H9 (cell line): ENCODE data around the gene AHI1. TPM values are rescaled to one million over a fixed set of nuclear protein-coding genes. Genes with fewer than 3 reads are reported as not detected.

Source experiments
- DNase-seq: peaks from one replicate; pipeline ENCODE4 v3.0.0-alpha.2; 2017
- H2AFZ ChIP-seq: one replicate; pipeline ENCODE4 v1.6.1; 2013; ENCODE audit warnings: mild to moderate bottlenecking, low read length, control low read depth, moderate library complexity
- H2AK5ac ChIP-seq: 2 replicates; pipeline ENCODE4 v1.6.1; 2013; ENCODE audit warnings: low read length, control low read depth, mixed read lengths; ENCODE audit not compliant: insufficient read length
- H2BK120ac ChIP-seq: one replicate; pipeline ENCODE4 v1.6.1; 2013; ENCODE audit warnings: low read depth, mild to moderate bottlenecking, low read length, control low read depth, inconsistent platforms; ENCODE audit not compliant: poor library complexity, severe bottlenecking
- H2BK12ac ChIP-seq: 2 replicates; pipeline ENCODE4 v1.6.1; 2013; ENCODE audit warnings: low read length, control low read depth, mixed read lengths, low read depth; ENCODE audit not compliant: insufficient read length
- H2BK15ac ChIP-seq: 2 replicates; pipeline ENCODE4 v1.6.1; 2013; ENCODE audit warnings: low read depth, low read length, control low read depth
- H2BK20ac ChIP-seq: one replicate; pipeline ENCODE4 v1.6.1; 2013; ENCODE audit warnings: low read depth, mild to moderate bottlenecking, low read length, control low read depth, inconsistent platforms; ENCODE audit not compliant: poor library complexity, severe bottlenecking
- H2BK5ac ChIP-seq: 2 replicates; pipeline ENCODE4 v1.6.1; 2013; ENCODE audit warnings: low read length, control low read depth, mixed read lengths; ENCODE audit not compliant: insufficient read length
- H3K14ac ChIP-seq: 2 replicates; pipeline ENCODE4 v1.6.1; 2013; ENCODE audit warnings: low read length, control low read depth; ENCODE audit not compliant: insufficient read depth
- H3K18ac ChIP-seq: 2 replicates; pipeline ENCODE4 v1.6.1; 2013; ENCODE audit warnings: low read depth, mild to moderate bottlenecking, mixed read lengths, low read length, control low read depth; ENCODE audit not compliant: insufficient read length
- H3K23ac ChIP-seq: 2 replicates; pipeline ENCODE4 v1.6.1; 2013; ENCODE audit warnings: low read length, control low read depth, mixed read lengths, low read depth; ENCODE audit not compliant: insufficient read length
- H3K23me2 ChIP-seq: 2 replicates; pipeline ENCODE4 v1.6.1; 2013; ENCODE audit warnings: low read depth, mild to moderate bottlenecking, mixed read lengths, low read length, control low read depth; ENCODE audit not compliant: insufficient read length, poor library complexity, severe bottlenecking
- H3K27ac ChIP-seq: 2 replicates; pipeline ENCODE4 v1.5.1; 2013; ENCODE audit warnings: low read length, control low read depth, mixed read lengths, low read depth; ENCODE audit not compliant: insufficient read length
- H3K27me3 ChIP-seq: 2 replicates; pipeline ENCODE4 v1.6.1; 2013; ENCODE audit warnings: low read length, control low read depth, inconsistent platforms; ENCODE audit not compliant: insufficient read depth
- H3K4ac ChIP-seq: 2 replicates; pipeline ENCODE4 v1.6.1; 2013; ENCODE audit warnings: low read depth, mild to moderate bottlenecking, control low read depth, inconsistent platforms, low read length, moderate library complexity
- H3K4me1 ChIP-seq: 2 replicates; pipeline ENCODE4 v1.6.1; 2013; ENCODE audit warnings: low read length, control low read depth, inconsistent platforms; ENCODE audit not compliant: insufficient read depth
- H3K4me2 ChIP-seq: 2 replicates; pipeline ENCODE4 v1.6.1; 2013; ENCODE audit warnings: low read length, control low read depth, mixed read lengths; ENCODE audit not compliant: insufficient read length, insufficient read depth
- H3K56ac ChIP-seq: 2 replicates; pipeline ENCODE4 v1.6.1; 2013; ENCODE audit warnings: low read depth, mild to moderate bottlenecking, mixed read lengths, low read length, control low read depth; ENCODE audit not compliant: insufficient read length
- H3K79me1 ChIP-seq: 2 replicates; pipeline ENCODE4 v1.6.1; 2013; ENCODE audit warnings: low read depth, mild to moderate bottlenecking, moderate library complexity, low read length, control low read depth, inconsistent platforms; ENCODE audit not compliant: insufficient read depth, poor library complexity, severe bottlenecking
- H3K79me2 ChIP-seq: 2 replicates; pipeline ENCODE4 v1.6.1; 2013; ENCODE audit warnings: low read length, control low read depth, inconsistent platforms; ENCODE audit not compliant: insufficient read depth
- H3K9ac ChIP-seq: 2 replicates; pipeline ENCODE4 v1.6.1; 2013; ENCODE audit warnings: low read length, control low read depth, mixed read lengths; ENCODE audit not compliant: insufficient read length; ENCODE audit errors: extremely low read depth
- H3K9me3 ChIP-seq: one replicate; pipeline ENCODE4 v1.6.1; 2013; ENCODE audit warnings: low read depth, low read length, inconsistent platforms; ENCODE audit not compliant: control insufficient read depth
- H3T11ph ChIP-seq: one replicate; pipeline ENCODE4 v1.6.1; 2013; ENCODE audit warnings: mild to moderate bottlenecking, low read length, control low read depth, inconsistent platforms
- H4K20me1 ChIP-seq: one replicate; pipeline ENCODE4 v1.6.1; 2013; ENCODE audit not compliant: control insufficient read depth, insufficient read length, insufficient read depth
- H4K5ac ChIP-seq: 2 replicates; pipeline ENCODE4 v1.6.1; 2013; ENCODE audit warnings: low read depth, mild to moderate bottlenecking, mixed read lengths, low read length, control low read depth; ENCODE audit not compliant: insufficient read length
- H4K8ac ChIP-seq: replicated peaks from 2 replicates; pipeline ENCODE4 v1.6.1; 2013; ENCODE audit warnings: low read length, control low read depth, mixed read lengths, low read depth; ENCODE audit not compliant: insufficient read length
- H4K91ac ChIP-seq: 2 replicates; pipeline ENCODE4 v1.6.1; 2013; ENCODE audit warnings: low read depth, mild to moderate bottlenecking, moderate library complexity, mixed read lengths, low read length, control low read depth; ENCODE audit not compliant: insufficient read length
- H3K27ac Mint-ChIP-seq, 3 experiments: 2 replicates in 2 of 3; 3 replicates in 1 of 3; pipeline ENCODE4 v1.8.0; 2020 to 2021; ENCODE audit warnings: mixed read lengths in 3 of 3, mild to moderate bottlenecking in 1 of 3, moderate library complexity in 1 of 3
- H3K27me3 Mint-ChIP-seq: 2 replicates; pipeline ENCODE4 v1.8.0; 2021; ENCODE audit warnings: low read depth, mild to moderate bottlenecking, moderate library complexity, mixed read lengths
- H3K36me3 Mint-ChIP-seq, 3 experiments: 2 replicates in 2 of 3; 3 replicates in 1 of 3; pipeline ENCODE4 v1.8.0; 2020 to 2021; ENCODE audit warnings: low read depth in 3 of 3, mixed read lengths in 3 of 3; ENCODE audit not compliant: insufficient read depth in 1 of 3
- H3K4me1 Mint-ChIP-seq, 2 experiments: 2 replicates each; pipeline ENCODE4 v1.8.0; 2020; ENCODE audit warnings: mixed read lengths in 2 of 2
- H3K4me3 Mint-ChIP-seq, 2 experiments: 2 replicates in 1 of 2; 3 replicates in 1 of 2; pipeline ENCODE4 v1.8.0; 2020 to 2021; ENCODE audit warnings: mild to moderate bottlenecking in 2 of 2, mixed read lengths in 2 of 2, moderate library complexity in 1 of 2
- H3K9me3 Mint-ChIP-seq, 2 experiments: 2 replicates in 1 of 2; 3 replicates in 1 of 2; pipeline ENCODE4 v1.8.0; 2020; ENCODE audit warnings: mild to moderate bottlenecking in 2 of 2, mixed read lengths in 2 of 2, moderate library complexity in 1 of 2
- CTCF ChIP-seq: fragments of 200-600 bp; sonication (generic); conservative IDR thresholded peaks from 3 replicates; pipeline ENCODE4 v1.8.0; 2021; ENCODE audit warnings: antibody characterized with exemption, mild to moderate bottlenecking
- WGBS: extraction: QIAGEN DNeasy Blood & Tissue Kit; methylation state at CpG from one replicate; pipeline ENCODE4 v1.1.7; 2013; ENCODE audit warnings: missing lambda C conversion rate, low lambda C conversion rate, mixed read lengths; ENCODE audit not compliant: insufficient read length; ENCODE audit errors: extremely low coverage; 5-methylcytosine and 5-hydroxymethylcytosine counted together
- total RNA-seq: library from RNA; stranded (reverse); gene quantifications from 2 replicates; pipeline ENCODE4 v1.2.1, GENCODE V29; 2021

The AHI1 gene
- total RNA-seq, 1 experiment from 2014 or later: 9.9 TPM

GRCh38 chr6:135240711-135241110, 256.8 kb downstream of the AHI1 start:
- Histone ChIP-seq H4K5ac (no peak overlapping the region), H2BK15ac (no peak overlapping the region), H3K4me2 (no peak overlapping the region), H2BK20ac (no peak overlapping the region), H2AFZ (no peak overlapping the region), H4K91ac (no peak overlapping the region), H2BK5ac (no peak overlapping the region), H3K27me3 (no peaks in the 10 kb centered on the region), H2BK120ac (no peak overlapping the region), H3K23ac (no peak overlapping the region), H3K9ac (no peak overlapping the region), H4K8ac (no peak overlapping the region), H3K14ac (no peak overlapping the region), H3T11ph (no peak overlapping the region), H3K4ac (no peak overlapping the region), H3K18ac (no peak overlapping the region), H3K23me2 (no peaks in the 10 kb centered on the region), H2BK12ac (no peak overlapping the region), H3K4me1 (peaks cover 6% of the 10 kb centered on the region; the same call in 1 of the 2 replicates), H3K9me3 (no peaks in the 10 kb centered on the region), H3K79me1 (no peaks in the 10 kb centered on the region), H3K79me2 (no peaks in the 10 kb centered on the region), H3K56ac (no peak overlapping the region), H2AK5ac (no peak overlapping the region), H4K20me1 (no peaks in the 10 kb centered on the region), H3K27ac (no peak overlapping the region)
- Mint-ChIP-seq H3K27ac (no peak overlapping the region), H3K4me3 (no peak overlapping the region), H3K4me1 (peaks cover 11 to 22% of the 10 kb centered on the region in 2 experiments), H3K27me3 (no peaks in the 10 kb centered on the region), H3K9me3 (no peaks in the 10 kb centered on the region), H3K36me3 (no peaks in the 10 kb centered on the region)
- no CpG with 5 or more reads among the region's 5 CpGs for WGBS
- no peak for DNase-seq
- TF ChIP-seq CTCF: no peak
